Colonic mucosa (tissue), 4 donors: Measurements from ENCODE around the gene ACO2. TPM values are rescaled to one million over a fixed set of nuclear protein-coding genes. Genes with fewer than 3 reads are reported as not detected.

Experiments
- DNase-seq: peaks from one replicate; pipeline ENCODE4 v3.0.0-alpha.2; 2020
- H3K27ac ChIP-seq: fragments of 200-600 bp; one replicate; pipeline ENCODE4 v1.8.0; 2021
- H3K27me3 ChIP-seq: fragments of 200-600 bp; one replicate; pipeline ENCODE4 v1.8.0; 2021
- H3K36me3 ChIP-seq: fragments of 200-600 bp; one replicate; pipeline ENCODE4 v1.8.0; 2021
- H3K4me1 ChIP-seq: fragments of 200-600 bp; one replicate; pipeline ENCODE4 v1.8.0; 2021; ENCODE audit warnings: mild to moderate bottlenecking
- H3K4me3 ChIP-seq: fragments of 200-600 bp; one replicate; pipeline ENCODE4 v1.8.0; 2021
- H3K9ac ChIP-seq, 2 donors: one replicate each; pipeline ENCODE4 v1.7.0; 2013; ENCODE audit warnings: control low read depth in 2 of 2, low read depth in 2 of 2, low read length in 2 of 2
- H3K9me3 ChIP-seq: fragments of 200-600 bp; one replicate; pipeline ENCODE4 v1.8.0; 2021
- intact Hi-C: fragments of 100-400 bp; cut with DNase I; formaldehyde crosslinking; loops from one replicate; pipeline ENCODE4 v1.14.1; 2022
- total RNA-seq, 2 donors: library from RNA; stranded (reverse); fragmentation: NEBNext Ultra II Directional in 1 of 2; extraction: Animal tissue kit (Norgen Biotek cat#: 25700) in 1 of 2; gene quantifications; one replicate each; pipeline ENCODE4 v1.2.1, GENCODE V29; 2021
- TF ChIP-seq, protein P1 (sequence below): fragments of 200-600 bp; IDR thresholded peaks from one replicate; pipeline ENCODE4 v1.8.0; 2022; ENCODE audit warnings: antibody characterized with exemption, mild to moderate bottlenecking
- donor health status: healthy.
- donor health status: DM: no; HTN: no; CAD: no.
- donor health status: DM: no; HTN: no; CAD: no.

The ACO2 gene
- total RNA-seq, 2 donors from 2014 or later = 254 to 268 TPM

DNA sequence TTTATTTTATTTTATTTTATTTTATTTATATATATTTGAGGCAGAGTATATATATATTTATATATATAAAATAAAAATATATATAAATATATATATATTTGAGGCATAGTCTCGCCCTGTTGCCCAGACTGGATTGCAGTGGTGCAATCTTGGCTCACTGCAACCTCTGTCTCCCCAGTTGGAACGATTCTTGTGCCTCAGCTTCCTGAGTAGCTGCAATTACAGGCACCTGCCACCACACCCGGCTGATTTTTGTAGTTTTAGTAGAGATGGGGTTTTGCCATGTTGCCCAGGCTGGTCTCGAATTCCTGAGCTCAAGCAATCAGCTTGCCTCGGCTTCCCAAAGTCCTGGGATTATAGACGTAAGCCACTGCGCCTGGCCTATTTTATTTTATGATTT lies 31.4 kb downstream of the ACO2 start:
- H3K9me3 ChIP-seq = no peaks in the 10 kb centered on the region
- no peaks in the 10 kb centered on the region for H3K4me1 ChIP-seq
- no peak overlapping the region for H3K9ac ChIP-seq
- no peaks in the 10 kb centered on the region for H3K27me3 ChIP-seq
- DNase-seq = no peak
- no peak overlapping the region for H3K27ac ChIP-seq
- TF ChIP-seq, protein P1, sequence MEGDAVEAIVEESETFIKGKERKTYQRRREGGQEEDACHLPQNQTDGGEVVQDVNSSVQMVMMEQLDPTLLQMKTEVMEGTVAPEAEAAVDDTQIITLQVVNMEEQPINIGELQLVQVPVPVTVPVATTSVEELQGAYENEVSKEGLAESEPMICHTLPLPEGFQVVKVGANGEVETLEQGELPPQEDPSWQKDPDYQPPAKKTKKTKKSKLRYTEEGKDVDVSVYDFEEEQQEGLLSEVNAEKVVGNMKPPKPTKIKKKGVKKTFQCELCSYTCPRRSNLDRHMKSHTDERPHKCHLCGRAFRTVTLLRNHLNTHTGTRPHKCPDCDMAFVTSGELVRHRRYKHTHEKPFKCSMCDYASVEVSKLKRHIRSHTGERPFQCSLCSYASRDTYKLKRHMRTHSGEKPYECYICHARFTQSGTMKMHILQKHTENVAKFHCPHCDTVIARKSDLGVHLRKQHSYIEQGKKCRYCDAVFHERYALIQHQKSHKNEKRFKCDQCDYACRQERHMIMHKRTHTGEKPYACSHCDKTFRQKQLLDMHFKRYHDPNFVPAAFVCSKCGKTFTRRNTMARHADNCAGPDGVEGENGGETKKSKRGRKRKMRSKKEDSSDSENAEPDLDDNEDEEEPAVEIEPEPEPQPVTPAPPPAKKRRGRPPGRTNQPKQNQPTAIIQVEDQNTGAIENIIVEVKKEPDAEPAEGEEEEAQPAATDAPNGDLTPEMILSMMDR = no peak
- H3K36me3 ChIP-seq = no peaks in the 10 kb centered on the region
- intact Hi-C loops = no loop called here
- H3K4me3 ChIP-seq = no peak overlapping the region

DNA sequence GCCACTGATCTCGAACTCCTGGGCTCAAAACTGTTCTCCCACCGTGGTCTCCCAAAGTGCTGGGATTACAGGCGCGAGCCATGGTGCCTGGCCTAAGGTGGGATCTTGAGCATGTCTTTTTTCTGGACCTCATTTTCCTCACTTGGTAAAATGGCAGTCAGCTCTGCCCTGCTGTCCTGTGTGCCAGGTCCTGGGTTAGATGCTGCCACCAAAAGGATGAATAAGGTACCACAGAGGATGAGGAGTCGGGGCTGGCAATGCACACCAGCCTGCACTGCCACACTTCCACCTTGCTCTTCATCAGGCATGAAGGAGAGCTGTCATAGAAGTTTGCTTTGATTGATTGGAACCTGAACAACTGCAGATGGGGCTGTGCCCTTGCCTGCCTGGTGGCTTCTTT lies 32.3 kb downstream of the ACO2 start:
- Histone ChIP-seq H3K4me1 (no peaks in the 10 kb centered on the region), H3K4me3 (no peak overlapping the region), H3K27me3 (no peaks in the 10 kb centered on the region), H3K9ac (no peak overlapping the region), H3K9me3 (no peaks in the 10 kb centered on the region), H3K27ac (no peak overlapping the region), H3K36me3 (no peaks in the 10 kb centered on the region)
- no peak for DNase-seq
- TF ChIP-seq, protein P1 = no peak
- intact Hi-C loops = no loop called here

DNA sequence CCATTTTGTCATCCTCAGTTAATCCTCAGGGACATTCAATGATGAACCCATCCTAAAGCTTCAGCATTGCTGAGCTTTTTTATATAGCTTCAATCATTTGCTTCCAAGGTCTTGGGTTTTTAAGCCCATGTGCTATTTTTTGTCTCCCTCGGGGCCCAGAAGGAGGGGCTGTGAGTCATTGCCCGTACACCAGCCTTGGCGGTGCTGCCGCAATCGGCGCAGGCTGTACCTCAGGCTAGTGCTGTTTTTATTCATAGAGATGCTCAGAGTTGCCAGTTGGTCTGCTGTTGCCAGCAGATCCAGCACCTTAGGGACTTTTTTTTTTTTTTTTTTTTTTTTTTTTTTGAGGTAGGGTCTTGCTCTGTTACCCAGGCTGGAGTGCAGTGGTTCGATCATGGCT lies 35.5 kb downstream of the ACO2 start:
- H3K27me3 ChIP-seq = no peaks in the 10 kb centered on the region
- H3K4me1 ChIP-seq = no peaks in the 10 kb centered on the region
- DNase-seq = no peak
- no peak overlapping the region for H3K27ac ChIP-seq
- H3K4me3 ChIP-seq = no peak overlapping the region
- H3K9me3 ChIP-seq = no peaks in the 10 kb centered on the region
- no peak overlapping the region for H3K9ac ChIP-seq
- peaks cover 16% of the 10 kb centered on the region for H3K36me3 ChIP-seq
- TF ChIP-seq, protein P1 = no peak
- intact Hi-C loops = no loop called here

DNA sequence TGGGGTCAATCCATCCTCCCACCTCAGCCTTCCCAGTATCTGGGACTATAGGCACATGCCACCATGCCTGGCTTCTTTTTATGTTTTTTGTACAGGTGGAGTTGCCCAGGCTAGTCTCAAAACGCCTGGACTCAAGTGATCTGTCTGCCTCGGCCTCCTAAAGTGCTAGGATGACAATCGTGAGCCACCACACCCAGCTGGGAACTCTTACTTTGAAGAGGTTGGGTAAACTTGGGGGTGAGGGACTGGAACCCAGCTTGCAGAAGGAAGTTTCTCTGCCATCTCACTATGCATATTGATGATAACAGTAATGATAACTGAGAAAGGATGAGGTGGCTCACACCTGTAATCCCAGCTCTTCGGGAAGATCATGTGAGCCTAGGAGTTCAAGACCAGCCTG lies 35.9 kb downstream of the ACO2 start:
- TF ChIP-seq, protein P1 = no peak
- Histone ChIP-seq H3K4me1 (no peaks in the 10 kb centered on the region), H3K36me3 (peaks cover 16% of the 10 kb centered on the region), H3K4me3 (no peak overlapping the region), H3K27me3 (no peaks in the 10 kb centered on the region), H3K27ac (no peak overlapping the region), H3K9ac (no peak overlapping the region), H3K9me3 (no peaks in the 10 kb centered on the region)
- no peak for DNase-seq
- intact Hi-C loops = no loop called here

DNA sequence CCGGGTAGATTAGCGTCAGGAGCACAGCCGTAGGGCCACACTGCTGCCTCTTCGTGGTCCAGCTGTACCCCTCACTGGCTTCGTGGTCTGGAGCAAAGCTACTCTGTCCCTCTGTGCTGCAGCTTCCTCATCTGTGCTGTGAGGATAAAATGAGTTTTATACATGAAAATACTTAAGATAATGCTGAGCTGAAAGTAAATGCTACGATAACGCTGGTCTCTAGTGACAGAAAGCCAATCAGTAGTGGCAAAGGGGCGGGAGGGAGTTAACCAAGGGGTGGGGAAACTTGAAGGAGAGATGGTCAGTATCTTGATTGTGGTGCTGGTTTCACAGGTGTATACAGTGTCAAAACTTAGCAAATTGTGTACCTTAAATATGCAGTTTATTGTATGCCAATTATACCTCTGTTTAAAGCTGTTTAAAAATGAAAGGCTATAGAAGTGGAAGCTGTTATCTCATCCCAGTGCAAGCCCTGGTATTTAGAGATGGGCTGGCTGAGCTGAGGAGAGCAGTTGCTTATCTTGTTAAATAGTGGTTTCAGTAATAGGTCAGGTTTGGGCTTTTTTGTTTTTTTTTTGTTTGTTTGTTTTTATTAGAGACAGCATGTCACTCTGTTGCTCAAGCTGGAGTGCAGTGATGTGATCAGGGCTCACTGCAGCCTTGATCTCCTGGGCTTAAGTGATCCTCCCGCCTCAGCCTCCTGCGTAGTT lies 36.7 kb downstream of the ACO2 start:
- Histone ChIP-seq H3K36me3 (peaks cover 16% of the 10 kb centered on the region), H3K9ac (no peak overlapping the region), H3K9me3 (no peaks in the 10 kb centered on the region), H3K27me3 (no peaks in the 10 kb centered on the region), H3K4me1 (no peaks in the 10 kb centered on the region), H3K27ac (no peak overlapping the region), H3K4me3 (no peak overlapping the region)
- intact Hi-C loops = no loop called here
- no peak for DNase-seq
- TF ChIP-seq, protein P1 = no peak
